SU-DHL-6 (cell line): ENCODE measurements around the gene EDRF1.

Experiments used
- H2AFZ ChIP-seq: fragments of 200-600 bp; sonication (generic); 2 replicates; pipeline ENCODE4 v1.6.1; 2014; ENCODE audit warnings: low read depth, mild to moderate bottlenecking, moderate library complexity, mixed read lengths, antibody characterized with exemption, low read length; ENCODE audit not compliant: severe bottlenecking
- H3F3A ChIP-seq: fragments of 200-600 bp; shearing (Covaris generic); 2 replicates; pipeline ENCODE4 v1.6.0; 2016; ENCODE audit warnings: antibody characterized with exemption, mild to moderate bottlenecking; ENCODE audit not compliant: insufficient read depth
- H3K27ac ChIP-seq: fragments of 200-600 bp; sonication (generic); 2 replicates; pipeline ENCODE4 v1.5.1; 2016; ENCODE audit warnings: low read depth, mild to moderate bottlenecking, low read length, moderate library complexity, mixed read lengths
- H3K27me3 ChIP-seq: fragments of 200-600 bp; sonication (generic), shearing (Covaris generic); 2 replicates; pipeline ENCODE4 v1.6.0; 2014; ENCODE audit warnings: mild to moderate bottlenecking, low read length
- H3K36me3 ChIP-seq: fragments of 200-600 bp; sonication (generic); 2 replicates; pipeline ENCODE4 v1.6.1; 2014; ENCODE audit warnings: mild to moderate bottlenecking, low read length, mixed read lengths
- H3K4me2 ChIP-seq: fragments of 300-600, 200-600 bp; shearing (Covaris generic), sonication (generic); 2 replicates; pipeline ENCODE4 v1.6.0; 2014; ENCODE audit warnings: low read length, low read depth, mild to moderate bottlenecking; ENCODE audit not compliant: poor library complexity, severe bottlenecking
- H3K4me3 ChIP-seq: fragments of 200-600 bp; sonication (generic); 2 replicates; pipeline ENCODE4 v1.5.1; 2014; ENCODE audit warnings: antibody characterized with exemption, low read length, mild to moderate bottlenecking, mixed read lengths; ENCODE audit not compliant: insufficient read depth, poor library complexity, severe bottlenecking
- H3K79me2 ChIP-seq: fragments of 200-600 bp; sonication (generic); 2 replicates; pipeline ENCODE4 v1.6.1; 2014; ENCODE audit warnings: mild to moderate bottlenecking, low read length, moderate library complexity; ENCODE audit not compliant: insufficient read depth
- H3K9ac ChIP-seq: fragments of 200-600 bp; sonication (generic); 2 replicates; pipeline ENCODE4 v1.7.0; 2014; ENCODE audit warnings: mild to moderate bottlenecking, low read length
- H3K9me2 ChIP-seq: fragments of 200-600 bp; sonication (generic); replicated peaks from 2 replicates; pipeline ENCODE4 v1.6.1; 2014; ENCODE audit warnings: low read length; ENCODE audit not compliant: insufficient read depth
- H3K9me3 ChIP-seq: fragments of 200-600 bp; sonication (generic); 2 replicates; pipeline ENCODE4 v1.6.1; 2014; ENCODE audit warnings: low read length, mixed read lengths; ENCODE audit not compliant: insufficient read depth
- H4K20me1 ChIP-seq: fragments of 200-600 bp; sonication (generic); 2 replicates; pipeline ENCODE4 v1.6.1; 2014; ENCODE audit warnings: low read depth, mild to moderate bottlenecking, antibody characterized with exemption, low read length, moderate library complexity, mixed read lengths
- EZH2phosphoT487 ChIP-seq: fragments of 200-600 bp; sonication (generic), shearing (Covaris generic); conservative IDR thresholded peaks from 2 replicates; pipeline ENCODE4 v1.6.1; 2018; ENCODE audit warnings: mild to moderate bottlenecking, antibody characterized with exemption, low read length, moderate library complexity, mixed read lengths
- TF ChIP-seq, protein P1 (sequence below): fragments of 200-600 bp; sonication (generic); IDR thresholded peaks from one replicate; pipeline ENCODE4 v1.5.1; 2017; ENCODE audit warnings: antibody characterized with exemption, mild to moderate bottlenecking, low read length, moderate library complexity; ENCODE audit not compliant: insufficient read depth, poor library complexity, severe bottlenecking

EDRF1 gene

DNA sequence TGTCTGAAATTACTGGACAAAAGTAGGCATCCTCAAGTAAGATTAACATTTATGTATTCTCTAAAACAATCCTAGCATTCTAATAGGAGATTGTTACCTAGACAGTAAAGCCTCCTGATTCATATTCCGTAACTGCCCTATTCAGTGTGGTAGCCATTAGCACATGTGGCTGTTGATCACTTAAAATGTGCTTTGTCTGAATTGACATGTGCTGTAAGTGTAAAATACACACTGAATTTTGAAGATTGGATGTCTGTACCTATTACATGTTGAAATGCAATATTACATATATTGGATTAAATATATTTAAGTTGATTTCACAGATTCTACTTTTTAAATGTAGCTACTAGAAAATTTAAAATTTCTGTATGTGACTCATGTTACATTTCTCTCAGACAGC is 14.6 kb downstream of the EDRF1 start:
- no peak overlapping the region for H2AFZ ChIP-seq
- H3K36me3 ChIP-seq, result peaks cover 80% of the 10 kb centered on the region
- TF ChIP-seq, protein P1, sequence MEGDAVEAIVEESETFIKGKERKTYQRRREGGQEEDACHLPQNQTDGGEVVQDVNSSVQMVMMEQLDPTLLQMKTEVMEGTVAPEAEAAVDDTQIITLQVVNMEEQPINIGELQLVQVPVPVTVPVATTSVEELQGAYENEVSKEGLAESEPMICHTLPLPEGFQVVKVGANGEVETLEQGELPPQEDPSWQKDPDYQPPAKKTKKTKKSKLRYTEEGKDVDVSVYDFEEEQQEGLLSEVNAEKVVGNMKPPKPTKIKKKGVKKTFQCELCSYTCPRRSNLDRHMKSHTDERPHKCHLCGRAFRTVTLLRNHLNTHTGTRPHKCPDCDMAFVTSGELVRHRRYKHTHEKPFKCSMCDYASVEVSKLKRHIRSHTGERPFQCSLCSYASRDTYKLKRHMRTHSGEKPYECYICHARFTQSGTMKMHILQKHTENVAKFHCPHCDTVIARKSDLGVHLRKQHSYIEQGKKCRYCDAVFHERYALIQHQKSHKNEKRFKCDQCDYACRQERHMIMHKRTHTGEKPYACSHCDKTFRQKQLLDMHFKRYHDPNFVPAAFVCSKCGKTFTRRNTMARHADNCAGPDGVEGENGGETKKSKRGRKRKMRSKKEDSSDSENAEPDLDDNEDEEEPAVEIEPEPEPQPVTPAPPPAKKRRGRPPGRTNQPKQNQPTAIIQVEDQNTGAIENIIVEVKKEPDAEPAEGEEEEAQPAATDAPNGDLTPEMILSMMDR, result no peak
- no peak for TF ChIP-seq EZH2phosphoT487
- no peak overlapping the region for H3K4me3 ChIP-seq
- H3K27me3 ChIP-seq, result no peaks in the 10 kb centered on the region
- H3K4me2 ChIP-seq, result no peak overlapping the region
- H3K9me3 ChIP-seq, result no peaks in the 10 kb centered on the region
- H3K79me2 ChIP-seq, result no peaks in the 10 kb centered on the region
- no peak overlapping the region for H3K27ac ChIP-seq
- no peaks in the 10 kb centered on the region for H4K20me1 ChIP-seq
- no peaks in the 10 kb centered on the region for H3K9me2 ChIP-seq
- H3K9ac ChIP-seq, result no peak overlapping the region
- no peaks in the 10 kb centered on the region for H3F3A ChIP-seq

DNA sequence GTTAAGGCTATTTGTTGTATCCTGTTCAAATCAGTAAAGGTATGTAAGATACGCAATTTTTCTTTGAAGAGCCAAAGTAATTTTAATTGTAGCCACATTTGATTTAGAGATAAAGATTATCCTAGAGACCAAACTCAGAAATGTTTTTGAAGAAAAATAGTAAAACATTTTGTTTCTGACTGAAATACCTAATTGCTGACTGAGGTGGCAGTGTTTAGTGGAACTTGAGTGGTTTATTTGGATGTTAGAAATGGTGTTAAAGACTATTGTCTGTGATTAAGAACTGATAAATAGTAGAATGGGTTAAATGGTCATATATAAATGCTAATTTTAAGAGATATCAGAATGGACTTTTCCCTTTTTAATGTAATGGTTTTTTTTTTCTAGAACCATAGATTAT is 15.3 kb downstream of the EDRF1 start:
- TF ChIP-seq, protein P1, result no peak
- TF ChIP-seq EZH2phosphoT487, result no peak
- no peaks in the 10 kb centered on the region for H3K9me2 ChIP-seq
- no peak overlapping the region for H3K4me3 ChIP-seq
- no peaks in the 10 kb centered on the region for H3K9me3 ChIP-seq
- no peaks in the 10 kb centered on the region for H3F3A ChIP-seq
- no peak overlapping the region for H3K9ac ChIP-seq
- H4K20me1 ChIP-seq, result no peaks in the 10 kb centered on the region
- H3K27ac ChIP-seq, result no peak overlapping the region
- H2AFZ ChIP-seq, result no peak overlapping the region
- H3K79me2 ChIP-seq, result no peaks in the 10 kb centered on the region
- H3K27me3 ChIP-seq, result no peaks in the 10 kb centered on the region
- no peak overlapping the region for H3K4me2 ChIP-seq
- peaks cover 80% of the 10 kb centered on the region for H3K36me3 ChIP-seq

DNA sequence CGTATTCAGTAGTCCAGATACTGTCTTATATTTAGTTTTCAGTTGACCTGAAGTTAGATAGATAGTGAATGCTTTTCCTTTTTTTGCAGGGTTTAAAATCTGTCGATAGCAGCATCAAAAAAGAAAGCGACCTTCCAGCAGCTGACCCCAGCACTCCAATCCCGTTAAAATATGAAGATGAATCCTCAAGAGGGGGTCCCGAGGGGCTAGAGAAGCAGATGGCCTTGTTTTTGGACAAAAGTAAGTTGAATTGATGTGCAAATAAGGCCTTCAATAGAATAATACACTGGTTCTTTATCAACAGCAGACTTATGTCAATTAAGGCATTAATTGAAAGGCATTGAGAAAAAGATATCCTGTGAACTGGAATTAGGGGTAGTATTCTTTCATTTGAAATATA is 18.7 kb downstream of the EDRF1 start:
- Histone ChIP-seq H3F3A (no peaks in the 10 kb centered on the region), H4K20me1 (no peaks in the 10 kb centered on the region), H2AFZ (no peak overlapping the region), H3K9me2 (no peaks in the 10 kb centered on the region), H3K36me3 (peaks cover 80% of the 10 kb centered on the region), H3K4me2 (no peak overlapping the region), H3K9me3 (no peaks in the 10 kb centered on the region), H3K79me2 (no peaks in the 10 kb centered on the region), H3K27ac (no peak overlapping the region), H3K4me3 (no peak overlapping the region), H3K9ac (no peak overlapping the region), H3K27me3 (no peaks in the 10 kb centered on the region)
- TF ChIP-seq EZH2phosphoT487, result no peak
- TF ChIP-seq, protein P1, result no peak
